Neural progenitor cell (in vitro differentiated cells): ENCODE measurements around the gene RGS9.

Source experiments
- EZH2 ChIP-seq: fragments of 200-600 bp; sonication (generic); IDR thresholded peaks from 2 replicates; pipeline ENCODE4 v1.6.1; 2017; ENCODE audit warnings: antibody characterized with exemption, mild to moderate bottlenecking, moderate library complexity
- TF ChIP-seq, protein P1 (sequence below): fragments of 200-600 bp; sonication (generic); IDR thresholded peaks from 2 replicates; pipeline ENCODE4 v1.5.1; 2017; ENCODE audit warnings: antibody characterized with exemption, mild to moderate bottlenecking

DNA sequence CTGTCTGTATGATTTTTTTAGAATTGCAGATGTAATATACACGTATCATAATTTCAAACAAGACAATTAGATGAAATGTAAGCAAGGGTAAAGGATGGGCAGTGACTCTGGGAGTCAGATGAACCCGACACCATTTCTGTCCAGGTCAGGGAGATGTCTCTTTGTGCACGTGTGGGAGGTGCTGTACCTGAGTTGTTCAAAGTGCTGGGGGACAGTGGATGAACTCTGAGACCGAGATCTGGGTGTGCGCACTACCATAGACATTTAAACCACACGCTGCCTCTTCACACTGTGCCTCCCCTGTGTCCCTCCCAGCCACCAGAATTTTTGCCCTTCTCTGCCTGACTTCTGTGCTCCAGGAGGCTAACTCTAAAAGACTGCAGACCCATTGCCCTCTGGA is 5.9 kb upstream of the RGS9 start:
- TF ChIP-seq, protein P1, sequence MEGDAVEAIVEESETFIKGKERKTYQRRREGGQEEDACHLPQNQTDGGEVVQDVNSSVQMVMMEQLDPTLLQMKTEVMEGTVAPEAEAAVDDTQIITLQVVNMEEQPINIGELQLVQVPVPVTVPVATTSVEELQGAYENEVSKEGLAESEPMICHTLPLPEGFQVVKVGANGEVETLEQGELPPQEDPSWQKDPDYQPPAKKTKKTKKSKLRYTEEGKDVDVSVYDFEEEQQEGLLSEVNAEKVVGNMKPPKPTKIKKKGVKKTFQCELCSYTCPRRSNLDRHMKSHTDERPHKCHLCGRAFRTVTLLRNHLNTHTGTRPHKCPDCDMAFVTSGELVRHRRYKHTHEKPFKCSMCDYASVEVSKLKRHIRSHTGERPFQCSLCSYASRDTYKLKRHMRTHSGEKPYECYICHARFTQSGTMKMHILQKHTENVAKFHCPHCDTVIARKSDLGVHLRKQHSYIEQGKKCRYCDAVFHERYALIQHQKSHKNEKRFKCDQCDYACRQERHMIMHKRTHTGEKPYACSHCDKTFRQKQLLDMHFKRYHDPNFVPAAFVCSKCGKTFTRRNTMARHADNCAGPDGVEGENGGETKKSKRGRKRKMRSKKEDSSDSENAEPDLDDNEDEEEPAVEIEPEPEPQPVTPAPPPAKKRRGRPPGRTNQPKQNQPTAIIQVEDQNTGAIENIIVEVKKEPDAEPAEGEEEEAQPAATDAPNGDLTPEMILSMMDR, result no peak
- no peak for TF ChIP-seq EZH2
